H9 (cell line): ENCODE data around the gene TMEM9. TPM values are rescaled to one million over a fixed set of nuclear protein-coding genes. Genes with fewer than 3 reads are reported as not detected.

ENCODE experiments used
- DNase-seq: peaks from one replicate; pipeline ENCODE4 v3.0.0-alpha.2; 2017
- H2AFZ ChIP-seq: one replicate; pipeline ENCODE4 v1.6.1; 2013; ENCODE audit warnings: mild to moderate bottlenecking, low read length, control low read depth, moderate library complexity
- H2AK5ac ChIP-seq: 2 replicates; pipeline ENCODE4 v1.6.1; 2013; ENCODE audit warnings: low read length, control low read depth, mixed read lengths; ENCODE audit not compliant: insufficient read length
- H2BK120ac ChIP-seq: one replicate; pipeline ENCODE4 v1.6.1; 2013; ENCODE audit warnings: low read depth, mild to moderate bottlenecking, low read length, control low read depth, inconsistent platforms; ENCODE audit not compliant: poor library complexity, severe bottlenecking
- H2BK12ac ChIP-seq: 2 replicates; pipeline ENCODE4 v1.6.1; 2013; ENCODE audit warnings: low read length, control low read depth, mixed read lengths, low read depth; ENCODE audit not compliant: insufficient read length
- H2BK15ac ChIP-seq: 2 replicates; pipeline ENCODE4 v1.6.1; 2013; ENCODE audit warnings: low read depth, low read length, control low read depth
- H2BK20ac ChIP-seq: one replicate; pipeline ENCODE4 v1.6.1; 2013; ENCODE audit warnings: low read depth, mild to moderate bottlenecking, low read length, control low read depth, inconsistent platforms; ENCODE audit not compliant: poor library complexity, severe bottlenecking
- H2BK5ac ChIP-seq: 2 replicates; pipeline ENCODE4 v1.6.1; 2013; ENCODE audit warnings: low read length, control low read depth, mixed read lengths; ENCODE audit not compliant: insufficient read length
- H3K14ac ChIP-seq: 2 replicates; pipeline ENCODE4 v1.6.1; 2013; ENCODE audit warnings: low read length, control low read depth; ENCODE audit not compliant: insufficient read depth
- H3K18ac ChIP-seq: 2 replicates; pipeline ENCODE4 v1.6.1; 2013; ENCODE audit warnings: low read depth, mild to moderate bottlenecking, mixed read lengths, low read length, control low read depth; ENCODE audit not compliant: insufficient read length
- H3K23ac ChIP-seq: 2 replicates; pipeline ENCODE4 v1.6.1; 2013; ENCODE audit warnings: low read length, control low read depth, mixed read lengths, low read depth; ENCODE audit not compliant: insufficient read length
- H3K23me2 ChIP-seq: 2 replicates; pipeline ENCODE4 v1.6.1; 2013; ENCODE audit warnings: low read depth, mild to moderate bottlenecking, mixed read lengths, low read length, control low read depth; ENCODE audit not compliant: insufficient read length, poor library complexity, severe bottlenecking
- H3K27ac ChIP-seq: 2 replicates; pipeline ENCODE4 v1.5.1; 2013; ENCODE audit warnings: low read length, control low read depth, mixed read lengths, low read depth; ENCODE audit not compliant: insufficient read length
- H3K27me3 ChIP-seq: 2 replicates; pipeline ENCODE4 v1.6.1; 2013; ENCODE audit warnings: low read length, control low read depth, inconsistent platforms; ENCODE audit not compliant: insufficient read depth
- H3K4ac ChIP-seq: 2 replicates; pipeline ENCODE4 v1.6.1; 2013; ENCODE audit warnings: low read depth, mild to moderate bottlenecking, control low read depth, inconsistent platforms, low read length, moderate library complexity
- H3K4me1 ChIP-seq: 2 replicates; pipeline ENCODE4 v1.6.1; 2013; ENCODE audit warnings: low read length, control low read depth, inconsistent platforms; ENCODE audit not compliant: insufficient read depth
- H3K4me2 ChIP-seq: 2 replicates; pipeline ENCODE4 v1.6.1; 2013; ENCODE audit warnings: low read length, control low read depth, mixed read lengths; ENCODE audit not compliant: insufficient read length, insufficient read depth
- H3K56ac ChIP-seq: 2 replicates; pipeline ENCODE4 v1.6.1; 2013; ENCODE audit warnings: low read depth, mild to moderate bottlenecking, mixed read lengths, low read length, control low read depth; ENCODE audit not compliant: insufficient read length
- H3K79me1 ChIP-seq: 2 replicates; pipeline ENCODE4 v1.6.1; 2013; ENCODE audit warnings: low read depth, mild to moderate bottlenecking, moderate library complexity, low read length, control low read depth, inconsistent platforms; ENCODE audit not compliant: insufficient read depth, poor library complexity, severe bottlenecking
- H3K79me2 ChIP-seq: 2 replicates; pipeline ENCODE4 v1.6.1; 2013; ENCODE audit warnings: low read length, control low read depth, inconsistent platforms; ENCODE audit not compliant: insufficient read depth
- H3K9ac ChIP-seq: 2 replicates; pipeline ENCODE4 v1.6.1; 2013; ENCODE audit warnings: low read length, control low read depth, mixed read lengths; ENCODE audit not compliant: insufficient read length; ENCODE audit errors: extremely low read depth
- H3K9me3 ChIP-seq: one replicate; pipeline ENCODE4 v1.6.1; 2013; ENCODE audit warnings: low read depth, low read length, inconsistent platforms; ENCODE audit not compliant: control insufficient read depth
- H3T11ph ChIP-seq: one replicate; pipeline ENCODE4 v1.6.1; 2013; ENCODE audit warnings: mild to moderate bottlenecking, low read length, control low read depth, inconsistent platforms
- H4K20me1 ChIP-seq: one replicate; pipeline ENCODE4 v1.6.1; 2013; ENCODE audit not compliant: control insufficient read depth, insufficient read length, insufficient read depth
- H4K5ac ChIP-seq: 2 replicates; pipeline ENCODE4 v1.6.1; 2013; ENCODE audit warnings: low read depth, mild to moderate bottlenecking, mixed read lengths, low read length, control low read depth; ENCODE audit not compliant: insufficient read length
- H4K8ac ChIP-seq: replicated peaks from 2 replicates; pipeline ENCODE4 v1.6.1; 2013; ENCODE audit warnings: low read length, control low read depth, mixed read lengths, low read depth; ENCODE audit not compliant: insufficient read length
- H4K91ac ChIP-seq: 2 replicates; pipeline ENCODE4 v1.6.1; 2013; ENCODE audit warnings: low read depth, mild to moderate bottlenecking, moderate library complexity, mixed read lengths, low read length, control low read depth; ENCODE audit not compliant: insufficient read length
- H3K27ac Mint-ChIP-seq, 3 experiments: 2 replicates in 2 of 3; 3 replicates in 1 of 3; pipeline ENCODE4 v1.8.0; 2020 to 2021; ENCODE audit warnings: mixed read lengths in 3 of 3, mild to moderate bottlenecking in 1 of 3, moderate library complexity in 1 of 3
- H3K27me3 Mint-ChIP-seq: 2 replicates; pipeline ENCODE4 v1.8.0; 2021; ENCODE audit warnings: low read depth, mild to moderate bottlenecking, moderate library complexity, mixed read lengths
- H3K36me3 Mint-ChIP-seq, 3 experiments: 2 replicates in 2 of 3; 3 replicates in 1 of 3; pipeline ENCODE4 v1.8.0; 2020 to 2021; ENCODE audit warnings: low read depth in 3 of 3, mixed read lengths in 3 of 3; ENCODE audit not compliant: insufficient read depth in 1 of 3
- H3K4me1 Mint-ChIP-seq, 2 experiments: 2 replicates each; pipeline ENCODE4 v1.8.0; 2020; ENCODE audit warnings: mixed read lengths in 2 of 2
- H3K4me3 Mint-ChIP-seq, 2 experiments: 2 replicates in 1 of 2; 3 replicates in 1 of 2; pipeline ENCODE4 v1.8.0; 2020 to 2021; ENCODE audit warnings: mild to moderate bottlenecking in 2 of 2, mixed read lengths in 2 of 2, moderate library complexity in 1 of 2
- H3K9me3 Mint-ChIP-seq, 2 experiments: 2 replicates in 1 of 2; 3 replicates in 1 of 2; pipeline ENCODE4 v1.8.0; 2020; ENCODE audit warnings: mild to moderate bottlenecking in 2 of 2, mixed read lengths in 2 of 2, moderate library complexity in 1 of 2
- WGBS: extraction: QIAGEN DNeasy Blood & Tissue Kit; methylation state at CpG from one replicate; pipeline ENCODE4 v1.1.7; 2013; ENCODE audit warnings: missing lambda C conversion rate, low lambda C conversion rate, mixed read lengths; ENCODE audit not compliant: insufficient read length; ENCODE audit errors: extremely low coverage; 5-methylcytosine and 5-hydroxymethylcytosine counted together
- total RNA-seq: library from RNA; stranded (reverse); gene quantifications from 2 replicates; pipeline ENCODE4 v1.2.1, GENCODE V29; 2021
- TF ChIP-seq, protein P1 (sequence below): fragments of 200-600 bp; sonication (generic); conservative IDR thresholded peaks from 3 replicates; pipeline ENCODE4 v1.8.0; 2021; ENCODE audit warnings: antibody characterized with exemption, mild to moderate bottlenecking

Gene TMEM9
- total RNA-seq, 1 experiment from 2014 or later, result 93.4 TPM

DNA sequence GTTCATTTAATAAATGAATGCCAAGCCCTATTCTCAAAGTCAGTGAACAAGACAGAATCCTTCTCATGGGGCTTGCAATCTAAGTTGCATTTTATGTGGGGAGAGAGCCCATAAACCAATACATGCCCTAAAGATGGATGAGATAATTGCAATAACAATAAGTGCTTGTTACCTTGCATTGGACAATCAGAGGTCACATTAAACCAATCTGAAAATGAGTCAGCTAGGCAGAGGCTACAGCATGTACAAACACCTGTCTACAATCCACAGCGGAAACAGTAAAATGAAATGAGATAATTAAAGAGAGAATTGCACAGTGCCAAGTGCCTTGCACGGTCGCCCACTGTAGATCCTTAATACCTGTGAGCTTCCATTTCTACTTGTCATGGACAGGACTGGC, 28.9 kb upstream of the TMEM9 start:
- TF ChIP-seq, protein P1, sequence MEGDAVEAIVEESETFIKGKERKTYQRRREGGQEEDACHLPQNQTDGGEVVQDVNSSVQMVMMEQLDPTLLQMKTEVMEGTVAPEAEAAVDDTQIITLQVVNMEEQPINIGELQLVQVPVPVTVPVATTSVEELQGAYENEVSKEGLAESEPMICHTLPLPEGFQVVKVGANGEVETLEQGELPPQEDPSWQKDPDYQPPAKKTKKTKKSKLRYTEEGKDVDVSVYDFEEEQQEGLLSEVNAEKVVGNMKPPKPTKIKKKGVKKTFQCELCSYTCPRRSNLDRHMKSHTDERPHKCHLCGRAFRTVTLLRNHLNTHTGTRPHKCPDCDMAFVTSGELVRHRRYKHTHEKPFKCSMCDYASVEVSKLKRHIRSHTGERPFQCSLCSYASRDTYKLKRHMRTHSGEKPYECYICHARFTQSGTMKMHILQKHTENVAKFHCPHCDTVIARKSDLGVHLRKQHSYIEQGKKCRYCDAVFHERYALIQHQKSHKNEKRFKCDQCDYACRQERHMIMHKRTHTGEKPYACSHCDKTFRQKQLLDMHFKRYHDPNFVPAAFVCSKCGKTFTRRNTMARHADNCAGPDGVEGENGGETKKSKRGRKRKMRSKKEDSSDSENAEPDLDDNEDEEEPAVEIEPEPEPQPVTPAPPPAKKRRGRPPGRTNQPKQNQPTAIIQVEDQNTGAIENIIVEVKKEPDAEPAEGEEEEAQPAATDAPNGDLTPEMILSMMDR, result no peak

More for the DNA sequence above, 28.9 kb upstream of the TMEM9 start:
- no peak overlapping the region for H2AK5ac ChIP-seq
- no peak overlapping the region for H4K8ac ChIP-seq
- H3K18ac ChIP-seq, result no peak overlapping the region
- H3K4ac ChIP-seq, result no peak overlapping the region
- H3K27ac ChIP-seq, result no peak overlapping the region
- no peak overlapping the region for H3K9ac ChIP-seq
- Mint-ChIP-seq H3K9me3 (peaks cover 10 to 11% of the 10 kb centered on the region in 2 experiments), H3K4me3 (no peak overlapping the region), H3K4me1 (peaks cover 7% of the 10 kb centered on the region in 2 experiments), H3K27ac (no peak overlapping the region), H3K36me3 (peaks cover 0 to 11% (median 6%) of the 10 kb centered on the region in 3 experiments; a peak in 6 of 7 replicates), H3K27me3 (peaks cover 42% of the 10 kb centered on the region)
- H4K91ac ChIP-seq, result no peak overlapping the region
- H3K56ac ChIP-seq, result no peak overlapping the region
- no peak overlapping the region for H2BK5ac ChIP-seq
- H2BK15ac ChIP-seq, result no peak overlapping the region
- no peak overlapping the region for H2BK20ac ChIP-seq
- no peak overlapping the region for H3T11ph ChIP-seq
- no peak for DNase-seq
- H3K4me1 ChIP-seq, result no peaks in the 10 kb centered on the region
- no peak overlapping the region for H2AFZ ChIP-seq
- H3K23me2 ChIP-seq, result no peaks in the 10 kb centered on the region
- H3K14ac ChIP-seq, result no peak overlapping the region
- no CpG with 5 or more reads among the region's 3 CpGs for WGBS
- H3K23ac ChIP-seq, result no peak overlapping the region
- no peaks in the 10 kb centered on the region for H3K79me1 ChIP-seq
- H2BK12ac ChIP-seq, result no peak overlapping the region
- H3K9me3 ChIP-seq, result no peaks in the 10 kb centered on the region
- H2BK120ac ChIP-seq, result no peak overlapping the region
- no peak overlapping the region for H4K5ac ChIP-seq
- H3K79me2 ChIP-seq, result no peaks in the 10 kb centered on the region
- no peak overlapping the region for H3K4me2 ChIP-seq
- H3K27me3 ChIP-seq, result no peaks in the 10 kb centered on the region
- no peaks in the 10 kb centered on the region for H4K20me1 ChIP-seq
